T-helper 2 cell treated with Interferon-gamma antibody and Interleukin-4, amounts not matched to agents 5 μg/mL and 100 μg/mL, for 36 hours (primary cell): ENCODE measurements around the gene AJUBA.

ENCODE experiments used
- DNase-seq: peaks from one replicate; pipeline ENCODE4 v3.0.0; 2021; ENCODE audit warnings: low spot score
- H3K27ac Mint-ChIP-seq: one replicate; pipeline ENCODE4 v1.8.0; 2021; ENCODE audit warnings: mild to moderate bottlenecking, mixed read lengths
- H3K27me3 Mint-ChIP-seq: one replicate; pipeline ENCODE4 v1.8.0; 2021; ENCODE audit warnings: low read depth, mixed read lengths
- H3K36me3 Mint-ChIP-seq: one replicate; pipeline ENCODE4 v1.8.0; 2021; ENCODE audit warnings: low read depth, mixed read lengths
- H3K4me1 Mint-ChIP-seq: one replicate; pipeline ENCODE4 v1.8.0; 2021; ENCODE audit warnings: low read depth, mixed read lengths
- H3K4me3 Mint-ChIP-seq: one replicate; pipeline ENCODE4 v1.8.0; 2022; ENCODE audit warnings: mild to moderate bottlenecking, moderate library complexity, mixed read lengths
- H3K9me3 Mint-ChIP-seq: one replicate; pipeline ENCODE4 v1.8.0; 2021; ENCODE audit warnings: mixed read lengths

Gene AJUBA

GRCh38 chr14:22926316-22926715, 56.0 kb downstream of the AJUBA start:
- no peaks in the 10 kb centered on the region for H3K9me3 Mint-ChIP-seq
- no peak overlapping the region for H3K4me3 Mint-ChIP-seq
- peak overlapping the region; percentile 47 for H3K27ac Mint-ChIP-seq
- DNase-seq, result no peak
- no peaks in the 10 kb centered on the region for H3K27me3 Mint-ChIP-seq
- H3K36me3 Mint-ChIP-seq, result peaks cover 45% of the 10 kb centered on the region
- peaks cover 23% of the 10 kb centered on the region for H3K4me1 Mint-ChIP-seq

DNA sequence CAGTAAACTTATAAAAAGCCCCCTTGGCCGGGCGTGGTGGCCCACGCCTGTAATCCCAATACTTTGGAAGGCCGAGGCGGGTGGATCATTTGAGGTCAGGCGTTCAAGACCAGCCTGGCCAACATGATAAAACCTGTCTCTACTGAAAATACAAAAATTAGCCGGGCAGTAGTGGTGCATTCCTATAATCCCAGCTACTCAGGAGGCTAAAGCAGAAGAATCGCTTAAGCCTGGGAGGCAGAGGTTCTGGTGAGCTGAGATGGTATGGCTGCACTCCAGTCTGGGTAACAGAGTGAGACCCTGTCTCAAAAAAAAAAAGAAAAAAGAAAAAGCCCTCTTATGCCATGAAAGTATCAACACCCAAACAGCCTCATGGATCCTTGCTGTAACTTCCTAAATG, 56.8 kb downstream of the AJUBA start:
- Mint-ChIP-seq H3K4me1 (peaks cover 26% of the 10 kb centered on the region), H3K27me3 (no peaks in the 10 kb centered on the region), H3K9me3 (no peaks in the 10 kb centered on the region), H3K36me3 (peaks cover 52% of the 10 kb centered on the region), H3K4me3 (no peak overlapping the region), H3K27ac (no peak overlapping the region)
- no peak for DNase-seq

DNA sequence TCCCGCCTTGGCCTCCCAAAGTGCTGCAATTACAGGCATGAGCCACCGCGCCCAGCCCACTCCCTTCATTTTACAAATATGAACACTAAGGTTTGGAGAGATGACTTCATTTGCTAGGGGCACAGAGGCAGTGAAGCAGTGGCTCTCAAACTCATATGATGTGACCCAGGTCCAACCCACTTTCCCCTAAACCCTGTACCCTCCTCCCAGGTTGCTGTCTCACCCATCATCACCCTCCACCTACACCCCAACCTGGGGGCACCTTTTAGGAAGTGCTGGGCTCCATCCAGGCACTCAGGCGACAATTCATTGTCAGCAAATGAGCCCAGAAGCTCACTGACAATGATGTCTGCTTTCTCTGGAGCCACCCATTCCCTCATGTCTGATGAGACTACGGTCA, 58.6 kb downstream of the AJUBA start:
- Mint-ChIP-seq H3K4me1 (peaks cover 33% of the 10 kb centered on the region), H3K9me3 (no peaks in the 10 kb centered on the region), H3K27ac (no peak overlapping the region), H3K36me3 (peaks cover 58% of the 10 kb centered on the region), H3K27me3 (peaks cover 4% of the 10 kb centered on the region), H3K4me3 (no peak overlapping the region)
- no peak for DNase-seq

- no peaks in the 10 kb centered on the region for H3K9me3 Mint-ChIP-seq
- H3K4me1 Mint-ChIP-seq, result peaks cover 31% of the 10 kb centered on the region
- H3K4me3 Mint-ChIP-seq, result no peak overlapping the region
- H3K36me3 Mint-ChIP-seq, result peaks cover 66% of the 10 kb centered on the region
- H3K27ac Mint-ChIP-seq, result peak overlapping the region; percentile 16
- DNase-seq, result no peak
- H3K27me3 Mint-ChIP-seq, result peaks cover 4% of the 10 kb centered on the region
Measured at GRCh38 chr14:22922294-22922693, 60.1 kb downstream of the AJUBA start.
